ENCODE measurements around the gene GULP1.

- no peak for TF ChIP-seq PATZ1 (tag by site-specific recombination; IDR thresholded peaks at IDR 0.05)
- TF ChIP-seq MYNN (tag by site-specific recombination; IDR thresholded peaks at IDR 0.05; ENCODE audit: borderline replicate concordance): no peak
- TF ChIP-seq ZBTB26 (tag by site-specific recombination; optimal IDR thresholded peaks at IDR 0.05): no peak
Observed at GRCh38 chr2:188379748-188380147, 88.1 kb downstream of the GULP1 start.

All from HEK293 (cell line).